Mucosa of stomach (tissue), 1 donor: Measurements from ENCODE around the gene EIF3L.

Experiments
- H3K27me3 ChIP-seq: one replicate; pipeline ENCODE4 v1.7.0; 2013; ENCODE audit warnings: mild to moderate bottlenecking, low read length; ENCODE audit not compliant: control insufficient read depth, insufficient read depth
- H3K36me3 ChIP-seq: one replicate; pipeline ENCODE4 v1.7.0; 2013; ENCODE audit warnings: low read length; ENCODE audit not compliant: control insufficient read depth, insufficient read depth
- H3K4me1 ChIP-seq: one replicate; pipeline ENCODE4 v1.7.0; 2013; ENCODE audit warnings: mild to moderate bottlenecking, low read length; ENCODE audit not compliant: control insufficient read depth, insufficient read depth
- H3K4me3 ChIP-seq: one replicate; pipeline ENCODE4 v1.7.0; 2013; ENCODE audit warnings: low read length
- H3K9ac ChIP-seq: one replicate; pipeline ENCODE4 v1.7.0; 2013; ENCODE audit warnings: mild to moderate bottlenecking, low read length, moderate library complexity
- H3K9me3 ChIP-seq: one replicate; pipeline ENCODE4 v1.7.0; 2013; ENCODE audit warnings: mild to moderate bottlenecking, low read length, moderate library complexity; ENCODE audit not compliant: control insufficient read depth
- donor health status: Pancreatic carcinoma.

EIF3L gene

DNA sequence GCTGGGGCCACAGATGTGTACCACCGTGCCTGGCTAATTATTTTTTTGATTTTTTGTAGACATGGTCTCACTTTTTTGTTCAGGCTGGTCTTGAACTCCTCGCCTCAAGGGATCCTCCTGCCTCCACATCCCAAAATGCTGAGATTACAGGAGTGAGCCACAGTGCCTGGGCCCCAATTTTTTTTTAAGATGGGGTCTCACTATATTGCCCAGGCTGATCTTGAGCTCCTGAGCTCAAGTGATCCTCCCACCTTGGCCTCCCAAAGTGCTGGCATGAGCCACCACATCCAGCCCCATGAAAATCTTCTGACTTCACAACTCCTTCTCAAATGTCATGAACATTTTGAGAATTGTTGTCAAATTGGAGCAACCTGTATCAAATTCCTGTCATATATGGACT lies 2.8 kb upstream of the EIF3L start:
- peaks cover 22% of the 10 kb centered on the region for H3K4me1 ChIP-seq
- no peaks in the 10 kb centered on the region for H3K36me3 ChIP-seq
- no peaks in the 10 kb centered on the region for H3K27me3 ChIP-seq
- H3K9ac ChIP-seq: no peak overlapping the region
- no peaks in the 10 kb centered on the region for H3K9me3 ChIP-seq
- no peak overlapping the region for H3K4me3 ChIP-seq

DNA sequence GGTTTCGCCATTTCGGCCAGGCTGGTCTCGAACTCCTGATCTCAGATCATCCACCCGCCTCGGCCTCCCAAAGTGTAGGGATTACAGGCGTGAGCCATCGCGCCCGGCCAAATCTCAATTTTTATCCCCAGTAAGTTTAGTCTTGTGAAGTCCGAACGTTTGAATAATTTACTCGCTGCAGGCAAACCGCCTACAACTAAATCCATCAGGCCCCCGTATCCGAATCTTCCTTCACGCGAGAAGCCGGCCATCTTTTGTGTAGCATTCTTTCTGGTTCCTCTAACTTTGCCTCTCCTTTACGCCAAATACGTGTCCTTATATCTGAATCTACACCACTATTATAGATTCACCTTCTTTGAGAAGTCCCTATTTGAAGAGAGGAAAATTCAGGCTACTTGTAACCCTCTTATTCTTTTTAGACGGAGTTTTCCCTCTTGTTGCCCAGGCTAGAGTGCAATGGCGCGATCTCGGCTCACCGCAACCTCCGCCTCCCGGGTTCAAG lies 581 bp upstream of the EIF3L start:
- Histone ChIP-seq H3K4me1 (peaks cover 18% of the 10 kb centered on the region), H3K9ac (peak overlapping the region; percentile 86), H3K36me3 (peaks cover 9% of the 10 kb centered on the region), H3K4me3 (peak overlapping the region; percentile 76), H3K9me3 (no peaks in the 10 kb centered on the region), H3K27me3 (no peaks in the 10 kb centered on the region)

DNA sequence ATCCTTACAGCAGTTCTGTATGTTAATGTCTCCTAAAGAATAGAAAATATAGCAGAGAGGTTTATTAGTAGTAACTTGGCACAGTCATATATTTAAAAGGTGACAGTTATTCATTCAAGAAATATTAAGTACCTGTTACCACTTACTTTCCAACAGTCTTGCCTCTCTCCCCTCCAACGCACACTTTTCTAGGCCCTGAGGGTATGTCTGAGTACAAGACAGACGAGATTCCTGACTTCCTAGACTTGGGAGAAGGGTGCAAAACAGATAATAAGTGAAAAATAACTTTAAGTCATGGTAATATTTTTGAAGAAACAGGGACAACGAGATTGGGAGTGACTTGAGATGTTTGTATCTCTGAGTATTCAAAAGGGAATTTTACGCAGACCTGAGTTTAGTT lies 1.6 kb downstream of the EIF3L start:
- Histone ChIP-seq H3K4me3 (no peak overlapping the region), H3K36me3 (peaks cover 11% of the 10 kb centered on the region), H3K9me3 (no peaks in the 10 kb centered on the region), H3K4me1 (peaks cover 18% of the 10 kb centered on the region), H3K27me3 (no peaks in the 10 kb centered on the region), H3K9ac (no peak overlapping the region)

- H3K36me3 ChIP-seq: peaks cover 11% of the 10 kb centered on the region
- no peak overlapping the region for H3K4me3 ChIP-seq
- peaks cover 18% of the 10 kb centered on the region for H3K4me1 ChIP-seq
- no peaks in the 10 kb centered on the region for H3K9me3 ChIP-seq
- H3K27me3 ChIP-seq: no peaks in the 10 kb centered on the region
- H3K9ac ChIP-seq: no peak overlapping the region
Observed at GRCh38 chr22:37852418-37852817, 3.2 kb downstream of the EIF3L start.

DNA sequence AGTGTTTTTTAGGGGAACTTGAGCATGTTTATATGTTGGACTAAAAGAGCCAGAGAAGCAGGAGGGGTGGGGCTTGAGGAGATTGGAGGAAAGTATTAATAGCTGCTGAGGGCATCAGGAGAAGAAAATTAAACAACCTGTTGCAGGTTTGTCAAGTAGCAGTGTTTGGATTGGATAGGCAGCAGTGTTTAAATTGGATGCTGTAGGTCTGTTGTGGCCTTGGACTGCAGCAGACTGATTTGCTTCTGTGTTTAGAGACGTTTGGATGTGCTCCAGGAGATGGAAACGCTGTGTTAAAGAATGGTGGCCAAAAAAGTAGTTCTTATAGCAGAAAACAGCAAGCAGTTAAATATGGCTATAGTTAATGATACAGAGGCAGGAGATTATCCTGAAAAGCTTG lies 5.7 kb downstream of the EIF3L start:
- H3K36me3 ChIP-seq: peaks cover 11% of the 10 kb centered on the region
- H3K4me1 ChIP-seq: peaks cover 9% of the 10 kb centered on the region

DNA sequence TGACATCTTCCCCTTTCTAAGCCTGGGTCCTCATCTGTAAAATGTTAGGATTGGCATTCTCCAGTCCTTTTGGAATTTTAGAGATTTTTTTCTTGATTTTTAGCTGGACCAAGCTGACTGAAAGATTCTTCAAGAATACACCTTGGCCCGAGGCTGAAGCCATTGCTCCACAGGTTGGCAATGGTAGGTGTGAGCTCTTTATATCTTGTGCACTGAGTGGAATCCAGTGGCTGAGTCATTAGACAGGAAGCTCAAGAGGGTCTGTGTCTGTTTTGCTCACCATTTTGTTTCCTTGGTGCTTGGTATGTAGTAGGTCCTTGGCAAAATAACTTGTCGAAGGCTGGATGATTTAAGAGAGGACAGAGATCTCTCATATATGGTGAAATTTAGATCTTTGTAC lies 6.2 kb downstream of the EIF3L start:
- Histone ChIP-seq H3K9me3 (no peaks in the 10 kb centered on the region), H3K4me1 (peaks cover 5% of the 10 kb centered on the region), H3K36me3 (peaks cover 11% of the 10 kb centered on the region), H3K9ac (no peak overlapping the region), H3K4me3 (no peak overlapping the region), H3K27me3 (no peaks in the 10 kb centered on the region)

More for the DNA sequence above, 5.7 kb downstream of the EIF3L start:
- Histone ChIP-seq H3K4me3 (no peak overlapping the region), H3K27me3 (no peaks in the 10 kb centered on the region), H3K9ac (no peak overlapping the region), H3K9me3 (no peaks in the 10 kb centered on the region)

DNA sequence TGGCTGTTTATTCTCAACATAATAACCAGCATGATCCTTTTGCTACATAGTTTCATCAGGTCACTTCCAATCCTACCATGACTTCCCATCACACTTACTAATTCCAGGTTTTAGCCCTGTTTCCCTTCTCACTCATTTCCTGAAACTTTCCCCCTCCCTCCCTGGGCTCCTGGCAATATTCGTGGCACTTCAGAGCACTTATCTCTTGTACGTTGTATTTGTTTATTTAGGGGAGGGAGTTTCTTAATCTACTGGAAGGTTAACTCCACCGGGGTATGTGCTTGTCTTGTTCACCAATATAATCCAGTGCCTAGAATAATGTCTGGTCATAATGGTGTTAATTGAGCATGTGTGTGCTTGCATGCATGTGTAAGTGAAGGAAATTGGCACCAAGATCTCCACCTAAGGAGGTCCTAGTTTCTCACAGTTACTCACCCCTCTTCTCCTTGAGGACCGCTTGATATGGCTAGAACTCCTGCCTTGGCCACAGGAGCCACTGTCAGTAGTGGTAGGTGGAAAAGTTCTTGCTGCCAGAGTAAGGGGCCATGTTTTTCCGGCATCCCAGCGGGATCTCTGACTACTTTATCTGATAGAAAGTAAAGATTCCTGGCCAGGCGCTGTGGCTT lies 11.7 kb downstream of the EIF3L start:
- Histone ChIP-seq H3K27me3 (no peaks in the 10 kb centered on the region), H3K36me3 (peaks cover 11% of the 10 kb centered on the region)

GRCh38 chr22:37862570-37863325 lies 13.5 kb downstream of the EIF3L start:
- Histone ChIP-seq H3K36me3 (peaks cover 11% of the 10 kb centered on the region), H3K9me3 (no peaks in the 10 kb centered on the region), H3K4me1 (peaks cover 25% of the 10 kb centered on the region), H3K4me3 (no peak overlapping the region), H3K27me3 (no peaks in the 10 kb centered on the region), H3K9ac (no peak overlapping the region)

More for the DNA sequence above, 11.7 kb downstream of the EIF3L start:
- no peak overlapping the region for H3K4me3 ChIP-seq
- H3K9me3 ChIP-seq: no peaks in the 10 kb centered on the region
- no peak overlapping the region for H3K9ac ChIP-seq
- H3K4me1 ChIP-seq: peaks cover 25% of the 10 kb centered on the region

GRCh38 chr22:37865510-37865909 lies 16.3 kb downstream of the EIF3L start:
- no peak overlapping the region for H3K9ac ChIP-seq
- no peaks in the 10 kb centered on the region for H3K27me3 ChIP-seq
- no peak overlapping the region for H3K4me3 ChIP-seq
- H3K9me3 ChIP-seq: no peaks in the 10 kb centered on the region
- H3K4me1 ChIP-seq: peaks cover 25% of the 10 kb centered on the region
- peaks cover 11% of the 10 kb centered on the region for H3K36me3 ChIP-seq

- no peak overlapping the region for H3K9ac ChIP-seq
- H3K27me3 ChIP-seq: no peaks in the 10 kb centered on the region
- H3K4me3 ChIP-seq: no peak overlapping the region
- H3K36me3 ChIP-seq: peaks cover 9% of the 10 kb centered on the region
- H3K9me3 ChIP-seq: no peaks in the 10 kb centered on the region
- H3K4me1 ChIP-seq: no peaks in the 10 kb centered on the region
Observed at GRCh38 chr22:37870273-37870672, 21.1 kb downstream of the EIF3L start.

GRCh38 chr22:37880668-37881440 lies 31.6 kb downstream of the EIF3L start:
- Histone ChIP-seq H3K4me3 (no peak overlapping the region), H3K27me3 (no peaks in the 10 kb centered on the region), H3K9me3 (no peaks in the 10 kb centered on the region), H3K4me1 (no peaks in the 10 kb centered on the region), H3K9ac (no peak overlapping the region), H3K36me3 (peaks cover 13% of the 10 kb centered on the region)

DNA sequence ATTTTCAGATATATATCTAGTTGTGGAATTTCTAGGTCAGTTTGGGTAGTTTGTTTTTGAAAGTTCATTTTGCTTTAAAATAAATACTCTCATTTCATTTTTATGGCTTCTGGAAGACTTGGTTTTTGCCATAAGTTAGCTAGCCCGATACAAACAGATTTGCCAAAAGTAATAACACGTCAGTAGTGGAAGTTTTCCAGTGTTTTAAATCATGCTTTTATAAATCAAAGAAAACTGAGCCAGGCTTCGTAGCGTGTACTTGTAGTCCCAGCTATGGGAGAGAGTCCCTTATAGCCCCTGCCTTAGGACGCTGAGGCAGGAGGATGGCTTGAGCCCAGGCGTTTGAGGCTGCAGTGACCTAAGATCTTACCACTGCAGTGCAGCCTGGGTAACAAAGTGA lies 35.2 kb downstream of the EIF3L start:
- Histone ChIP-seq H3K9ac (no peak overlapping the region), H3K9me3 (no peaks in the 10 kb centered on the region), H3K4me3 (no peak overlapping the region), H3K4me1 (no peaks in the 10 kb centered on the region), H3K27me3 (no peaks in the 10 kb centered on the region), H3K36me3 (peaks cover 2% of the 10 kb centered on the region)
